ENCODE measurements around the gene INPP4B. TPM values are rescaled to one million over a fixed set of nuclear protein-coding genes. Genes with fewer than 3 reads are reported as not detected.

The INPP4B gene
- total RNA-seq, 1 experiment from 2014 or later, result 41.0 TPM

DNA sequence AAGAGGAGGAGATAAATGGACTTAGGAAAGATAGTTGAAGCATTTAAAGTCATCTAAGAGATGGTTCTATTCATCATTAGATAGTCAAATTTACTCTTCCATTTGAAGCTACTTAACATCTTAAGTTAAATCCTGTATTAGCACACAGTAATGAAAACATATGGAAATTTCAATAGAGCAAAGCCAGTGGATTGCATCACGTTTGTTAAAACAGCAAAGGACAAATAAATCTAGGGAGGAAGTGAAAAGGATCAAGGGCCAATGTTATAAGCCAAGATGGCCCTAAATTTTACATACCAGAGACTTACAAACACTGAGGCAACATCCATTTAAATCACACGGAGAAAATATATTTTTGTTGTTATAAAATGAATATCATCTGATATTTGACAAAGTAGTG, 602.8 kb downstream of the INPP4B start:
- TF ChIP-seq, protein P1, sequence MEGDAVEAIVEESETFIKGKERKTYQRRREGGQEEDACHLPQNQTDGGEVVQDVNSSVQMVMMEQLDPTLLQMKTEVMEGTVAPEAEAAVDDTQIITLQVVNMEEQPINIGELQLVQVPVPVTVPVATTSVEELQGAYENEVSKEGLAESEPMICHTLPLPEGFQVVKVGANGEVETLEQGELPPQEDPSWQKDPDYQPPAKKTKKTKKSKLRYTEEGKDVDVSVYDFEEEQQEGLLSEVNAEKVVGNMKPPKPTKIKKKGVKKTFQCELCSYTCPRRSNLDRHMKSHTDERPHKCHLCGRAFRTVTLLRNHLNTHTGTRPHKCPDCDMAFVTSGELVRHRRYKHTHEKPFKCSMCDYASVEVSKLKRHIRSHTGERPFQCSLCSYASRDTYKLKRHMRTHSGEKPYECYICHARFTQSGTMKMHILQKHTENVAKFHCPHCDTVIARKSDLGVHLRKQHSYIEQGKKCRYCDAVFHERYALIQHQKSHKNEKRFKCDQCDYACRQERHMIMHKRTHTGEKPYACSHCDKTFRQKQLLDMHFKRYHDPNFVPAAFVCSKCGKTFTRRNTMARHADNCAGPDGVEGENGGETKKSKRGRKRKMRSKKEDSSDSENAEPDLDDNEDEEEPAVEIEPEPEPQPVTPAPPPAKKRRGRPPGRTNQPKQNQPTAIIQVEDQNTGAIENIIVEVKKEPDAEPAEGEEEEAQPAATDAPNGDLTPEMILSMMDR (conservative IDR thresholded peaks at IDR 0.05; ENCODE audit: low read depth, low read length), result no peak
- no peak for TF ChIP-seq EZH2 (IDR thresholded peaks at IDR 0.05; ENCODE audit: low read length, unreplicated experiment)
- no peak for TF ChIP-seq EZH2phosphoT487 (IDR thresholded peaks at IDR 0.05; ENCODE audit: borderline replicate concordance, low read length)
- H3K27me3 ChIP-seq (ENCODE audit: low read length), result no peaks in the 10 kb centered on the region
- no peak overlapping the region for H2AFZ ChIP-seq (ENCODE audit: low read length)
- POLR2A ChIA-PET (ENCODE audit: unreplicated experiment), result no interaction called here
- CTCF ChIA-PET, result interaction anchor here (0.6 kb wide), 1 partner anchor 11 kb away, joined by 3 read pairs; no protein-coding TSS in a partner anchor
- H3K4me3 ChIP-seq (ENCODE audit: low read length), result no peak overlapping the region
- no peaks in the 10 kb centered on the region for H3K4me1 ChIP-seq (ENCODE audit: insufficient read depth, low read length)
- H3K9me2 ChIP-seq (replicated peaks; ENCODE audit: low read length), result no peaks in the 10 kb centered on the region
- no TSS peak for BruUV-seq (replicated peaks)
- no peak overlapping the region for H3K4me2 ChIP-seq (ENCODE audit: low read length)
- H3K9me3 ChIP-seq (ENCODE audit: low read length), result no peaks in the 10 kb centered on the region
- H3K79me2 ChIP-seq (ENCODE audit: low read length), result no peaks in the 10 kb centered on the region
- intact Hi-C loops (cut with micrococcal nuclease), result no loop called here
- DNase-seq (no peak), ATAC-seq (no peak)
- H3K9ac ChIP-seq (ENCODE audit: low read length), result no peak overlapping the region
- no peaks in the 10 kb centered on the region for H3F3A ChIP-seq (ENCODE audit: low read length, unreplicated experiment)
- H3K27ac ChIP-seq (ENCODE audit: low read length), result no peak overlapping the region
- H3K36me3 ChIP-seq (ENCODE audit: low read depth, low read length), result no peaks in the 10 kb centered on the region
- no peaks in the 10 kb centered on the region for H4K20me1 ChIP-seq (ENCODE audit: low read length)

DNA sequence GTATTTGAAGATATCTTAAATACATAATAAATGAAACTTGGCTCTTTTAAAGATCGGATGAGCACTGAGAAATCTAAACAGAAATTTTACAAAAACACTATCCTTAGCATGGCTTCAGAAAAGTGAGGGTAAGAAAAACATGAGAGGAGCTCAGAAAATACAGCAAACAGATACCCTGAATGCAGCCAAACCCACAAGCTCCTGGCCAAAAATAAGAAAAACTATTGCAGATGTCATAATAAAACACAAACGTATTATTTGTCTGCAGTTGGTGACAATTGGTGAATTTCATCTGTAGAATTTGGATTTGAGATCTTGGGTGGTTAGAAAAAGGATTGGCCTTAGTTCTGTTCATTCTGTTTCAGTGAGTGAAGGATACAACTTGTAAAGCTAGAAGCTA, 603.9 kb downstream of the INPP4B start:
- Histone ChIP-seq H3K4me3 (ENCODE audit: low read length) (no peak overlapping the region), H3F3A (ENCODE audit: low read length, unreplicated experiment) (no peaks in the 10 kb centered on the region), H3K4me1 (ENCODE audit: insufficient read depth, low read length) (no peaks in the 10 kb centered on the region), H3K9ac (ENCODE audit: low read length) (no peak overlapping the region), H2AFZ (ENCODE audit: low read length) (no peak overlapping the region), H3K9me2 (replicated peaks; ENCODE audit: low read length) (no peaks in the 10 kb centered on the region), H3K4me2 (ENCODE audit: low read length) (no peak overlapping the region), H3K79me2 (ENCODE audit: low read length) (no peaks in the 10 kb centered on the region), H3K9me3 (ENCODE audit: low read length) (no peaks in the 10 kb centered on the region), H3K27ac (ENCODE audit: low read length) (no peak overlapping the region), H3K36me3 (ENCODE audit: low read depth, low read length) (no peaks in the 10 kb centered on the region), H3K27me3 (ENCODE audit: low read length) (no peaks in the 10 kb centered on the region), H4K20me1 (ENCODE audit: low read length) (no peaks in the 10 kb centered on the region)
- TF ChIP-seq EZH2phosphoT487 (IDR thresholded peaks at IDR 0.05; ENCODE audit: borderline replicate concordance, low read length), result no peak
- TF ChIP-seq, protein P1 (conservative IDR thresholded peaks at IDR 0.05; ENCODE audit: low read depth, low read length), result no peak
- no peak for TF ChIP-seq EZH2 (IDR thresholded peaks at IDR 0.05; ENCODE audit: low read length, unreplicated experiment)
- no peak for ATAC-seq
- no TSS peak for BruUV-seq (replicated peaks)
- ChIA-PET CTCF (no interaction called here), POLR2A (ENCODE audit: unreplicated experiment) (no interaction called here)
- intact Hi-C loops (cut with micrococcal nuclease), result no loop called here
- no peak for DNase-seq

DNA sequence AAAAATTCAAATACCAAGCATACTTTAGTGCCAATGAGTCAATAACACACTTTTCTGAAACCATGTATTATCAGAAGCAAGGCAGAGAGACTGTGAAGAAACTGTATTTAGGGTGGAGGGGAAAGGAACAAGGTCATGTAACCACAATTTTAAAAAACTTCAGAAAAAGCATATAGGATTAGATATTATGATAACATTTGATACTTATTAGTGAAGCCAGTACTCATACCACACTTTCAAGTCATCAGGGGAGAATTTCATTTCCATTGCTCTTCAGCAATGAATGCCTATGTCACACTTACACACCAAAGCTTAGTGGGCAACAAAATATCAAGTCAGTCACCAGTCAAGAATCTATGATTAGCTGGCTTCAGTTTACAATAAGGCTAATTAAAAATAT, 607.5 kb downstream of the INPP4B start:
- Histone ChIP-seq H3K27me3 (ENCODE audit: low read length) (no peaks in the 10 kb centered on the region), H3K4me2 (ENCODE audit: low read length) (no peak overlapping the region), H2AFZ (ENCODE audit: low read length) (no peak overlapping the region), H3F3A (ENCODE audit: low read length, unreplicated experiment) (no peaks in the 10 kb centered on the region), H3K9me3 (ENCODE audit: low read length) (no peaks in the 10 kb centered on the region), H3K27ac (ENCODE audit: low read length) (no peak overlapping the region), H3K4me3 (ENCODE audit: low read length) (no peak overlapping the region), H3K36me3 (ENCODE audit: low read depth, low read length) (no peaks in the 10 kb centered on the region), H3K9ac (ENCODE audit: low read length) (no peak overlapping the region), H4K20me1 (ENCODE audit: low read length) (no peaks in the 10 kb centered on the region), H3K79me2 (ENCODE audit: low read length) (no peaks in the 10 kb centered on the region), H3K9me2 (replicated peaks; ENCODE audit: low read length) (no peaks in the 10 kb centered on the region), H3K4me1 (ENCODE audit: insufficient read depth, low read length) (no peaks in the 10 kb centered on the region)
- DNase-seq, result no peak
- intact Hi-C loops (cut with micrococcal nuclease), result no loop called here
- TF ChIP-seq, protein P1 (conservative IDR thresholded peaks at IDR 0.05; ENCODE audit: low read depth, low read length), result no peak
- TF ChIP-seq EZH2phosphoT487 (IDR thresholded peaks at IDR 0.05; ENCODE audit: borderline replicate concordance, low read length) (no peak), EZH2 (IDR thresholded peaks at IDR 0.05; ENCODE audit: low read length, unreplicated experiment) (no peak)
- no TSS peak for BruUV-seq (replicated peaks)
- no peak for ATAC-seq
- ChIA-PET POLR2A (ENCODE audit: unreplicated experiment) (no interaction called here), CTCF (no interaction called here)

Measured in PC-3 (cell line).